ENCODE data around the gene SH2D3A.
"Not testable (repeated sequence)": the region's sequence is repeated elsewhere in the genome, so short reads cannot be mapped to it uniquely, and the experiment has no call there.

SH2D3A gene

DNA sequence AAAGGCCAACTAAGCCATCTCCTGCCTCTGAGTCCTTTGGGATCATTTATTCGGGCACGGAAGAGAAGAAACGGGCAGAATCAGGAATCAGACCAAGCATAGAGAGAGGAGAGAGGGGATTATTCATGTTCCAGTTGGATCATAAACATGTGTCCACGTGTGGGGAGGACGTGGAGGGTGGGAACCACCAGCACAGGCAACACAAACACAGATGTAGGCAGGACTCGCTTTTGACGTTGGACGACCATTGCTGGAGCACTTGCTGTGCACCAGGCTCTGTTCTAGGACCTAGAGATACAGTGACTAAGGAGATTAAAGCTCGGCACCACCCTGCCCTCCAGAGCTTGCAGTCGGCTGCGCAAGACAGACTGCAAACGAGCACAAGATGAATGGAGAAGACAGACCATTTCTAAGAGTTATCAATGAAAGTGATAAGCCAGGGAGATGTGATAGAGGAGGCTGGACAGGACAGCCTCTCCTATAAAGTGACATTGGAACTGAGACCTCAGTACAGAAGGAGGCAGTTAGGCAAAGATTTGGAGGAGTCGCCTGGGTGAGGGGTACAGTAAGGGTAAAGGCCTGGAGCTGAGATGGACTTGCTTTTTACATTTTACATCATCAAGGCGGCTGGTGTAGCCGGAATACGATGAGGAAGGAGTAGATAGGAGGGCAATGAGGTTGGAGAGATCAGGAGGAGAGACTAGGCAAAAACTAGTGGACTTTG is 716 bp downstream of the SH2D3A start:
- H3K27ac ChIP-seq (ENCODE audit: low read depth, low read length): no peak overlapping the region
- H3K36me3 ChIP-seq (ENCODE audit: control insufficient read depth, insufficient read depth, low read length): no peaks in the 10 kb centered on the region
- H3K4me3 ChIP-seq (ENCODE audit: low read length): peak overlapping the region; percentile 63
- peaks cover 3% of the 10 kb centered on the region for H3K4me1 ChIP-seq (ENCODE audit: control insufficient read depth, insufficient read depth, low read length)
- H3K27me3 ChIP-seq (ENCODE audit: control insufficient read depth, insufficient read depth, low read length): peaks cover 6% of the 10 kb centered on the region
- peak overlapping the region; percentile 62 for H3K9ac ChIP-seq (ENCODE audit: low read length)

DNA sequence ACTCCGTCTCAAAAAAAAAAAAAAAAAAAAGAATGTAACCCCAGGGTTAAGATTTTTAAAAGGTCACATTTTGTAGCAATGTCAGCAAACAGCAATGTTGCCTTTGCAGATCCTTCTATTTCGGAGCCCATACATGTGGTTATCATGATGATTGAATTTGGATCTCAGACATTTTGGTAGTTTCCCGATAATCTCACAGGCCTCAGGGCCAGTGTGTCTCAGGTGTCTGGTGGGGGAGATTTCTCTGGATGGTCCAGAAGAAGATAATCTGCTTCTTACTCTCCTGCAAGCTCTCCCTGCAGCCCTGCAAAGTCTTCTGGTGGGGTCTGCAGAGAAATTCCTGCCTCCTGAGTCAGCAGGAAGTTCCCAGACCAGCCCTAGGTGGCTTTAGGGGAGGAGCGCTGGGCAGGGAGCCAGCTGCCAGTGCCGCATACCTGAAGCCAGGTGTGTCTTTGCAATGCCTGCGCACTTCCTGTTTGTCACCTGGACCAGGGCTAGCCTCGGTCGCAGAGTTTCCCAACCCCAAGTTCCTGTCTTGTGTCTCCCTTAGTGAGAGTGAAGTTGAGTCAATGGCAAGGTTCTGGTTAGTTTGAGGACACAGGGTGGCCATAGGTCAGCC is 1.4 kb downstream of the SH2D3A start:
- Histone ChIP-seq H3K27ac (ENCODE audit: low read depth, low read length) (no peak overlapping the region), H3K4me1 (ENCODE audit: control insufficient read depth, insufficient read depth, low read length) (peaks cover 3% of the 10 kb centered on the region), H3K36me3 (ENCODE audit: control insufficient read depth, insufficient read depth, low read length) (no peaks in the 10 kb centered on the region), H3K9ac (ENCODE audit: low read length) (peak overlapping the region; percentile 10), H3K27me3 (ENCODE audit: control insufficient read depth, insufficient read depth, low read length) (peaks cover 6% of the 10 kb centered on the region), H3K4me3 (ENCODE audit: low read length) (peak overlapping the region; percentile 63)

DNA sequence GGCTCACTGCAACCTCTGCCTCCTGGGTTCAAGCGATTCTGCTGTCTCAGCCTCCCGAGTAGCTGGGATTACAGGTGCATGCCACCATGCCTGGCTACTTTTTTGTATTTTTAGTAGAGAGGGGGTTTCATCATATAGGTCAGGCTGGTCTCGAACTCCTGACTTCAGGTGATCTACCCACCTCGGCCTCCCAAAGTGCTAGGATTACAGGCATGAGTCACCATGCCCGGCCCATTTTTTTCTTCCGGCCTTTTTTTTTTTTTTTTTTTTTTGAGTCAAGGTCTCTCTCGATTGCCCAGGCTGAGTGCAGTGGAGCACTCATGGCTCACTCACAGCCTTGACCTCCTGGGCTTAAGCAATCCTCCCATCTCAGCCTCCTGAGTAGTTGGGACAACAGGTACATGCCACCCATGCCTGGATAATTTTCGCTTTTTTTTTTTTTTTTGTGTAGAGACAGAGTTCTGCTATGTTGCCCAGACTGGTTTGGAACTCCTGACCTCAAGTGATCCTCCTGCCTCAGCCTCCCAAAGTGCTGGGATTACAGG is 4.9 kb downstream of the SH2D3A start:
- not testable (repeated sequence) for H3K9ac ChIP-seq (ENCODE audit: low read length); H3K4me1 ChIP-seq (ENCODE audit: control insufficient read depth, insufficient read depth, low read length); H3K36me3 ChIP-seq (ENCODE audit: control insufficient read depth, insufficient read depth, low read length); H3K27me3 ChIP-seq (ENCODE audit: control insufficient read depth, insufficient read depth, low read length); H3K4me3 ChIP-seq (ENCODE audit: low read length); H3K27ac ChIP-seq (ENCODE audit: low read depth, low read length)

DNA sequence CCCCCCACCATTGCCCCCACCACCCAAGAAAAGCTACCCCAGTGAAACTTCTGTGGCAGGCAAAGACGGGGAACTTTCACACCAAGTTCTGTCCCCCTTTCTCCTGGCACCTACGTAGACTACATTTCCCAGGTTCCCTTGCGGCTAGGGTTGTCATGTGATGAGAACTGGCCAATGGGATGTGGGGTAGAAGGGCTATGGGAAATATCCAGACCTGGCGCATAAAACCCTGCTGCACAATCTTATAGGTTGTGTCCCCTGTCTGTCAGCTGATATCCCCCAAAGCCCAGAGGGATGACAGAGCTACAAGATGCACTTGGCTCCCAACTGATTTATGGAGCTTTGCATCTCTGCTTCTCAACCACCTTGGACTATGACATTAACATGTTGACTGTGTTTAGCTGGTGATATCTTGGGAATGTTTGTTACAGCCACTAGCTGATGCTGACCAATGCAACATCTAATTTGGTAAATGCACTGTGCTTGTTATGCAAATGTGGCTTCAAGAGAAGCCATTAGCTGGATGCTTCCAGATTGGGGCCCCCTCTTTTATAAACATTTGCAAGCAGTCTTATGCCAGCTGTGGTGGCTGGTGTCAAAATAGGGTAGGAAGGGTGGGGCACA is 6.1 kb downstream of the SH2D3A start:
- Histone ChIP-seq H3K4me1 (ENCODE audit: control insufficient read depth, insufficient read depth, low read length) (no peaks in the 10 kb centered on the region), H3K36me3 (ENCODE audit: control insufficient read depth, insufficient read depth, low read length) (peaks cover 3% of the 10 kb centered on the region), H3K27me3 (ENCODE audit: control insufficient read depth, insufficient read depth, low read length) (no peaks in the 10 kb centered on the region), H3K27ac (ENCODE audit: low read depth, low read length) (no peak overlapping the region), H3K4me3 (ENCODE audit: low read length) (no peak overlapping the region), H3K9ac (ENCODE audit: low read length) (no peak overlapping the region)

DNA sequence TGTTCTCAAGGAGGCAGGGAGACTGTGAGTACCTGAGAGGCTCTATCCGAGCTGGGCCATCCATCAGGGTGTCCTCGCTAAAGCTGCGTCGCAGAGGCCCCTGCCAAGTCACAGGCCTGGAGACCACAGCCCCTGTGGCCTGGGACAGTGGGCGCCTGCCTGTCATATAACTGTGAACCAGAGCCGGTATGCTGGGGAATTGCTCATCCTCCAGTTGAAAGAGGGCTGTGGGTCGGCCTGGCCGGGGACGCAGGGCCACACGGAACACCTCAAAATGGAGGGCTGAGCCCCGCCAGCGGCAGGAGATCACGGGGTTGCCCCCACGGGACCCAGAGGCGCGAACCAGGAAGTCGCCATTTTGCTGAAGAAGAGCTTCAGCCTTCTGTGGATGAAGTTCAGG is 6.6 kb downstream of the SH2D3A start:
- no peak overlapping the region for H3K9ac ChIP-seq (ENCODE audit: low read length)
- peaks cover 3% of the 10 kb centered on the region for H3K36me3 ChIP-seq (ENCODE audit: control insufficient read depth, insufficient read depth, low read length)
- no peaks in the 10 kb centered on the region for H3K4me1 ChIP-seq (ENCODE audit: control insufficient read depth, insufficient read depth, low read length)
- no peaks in the 10 kb centered on the region for H3K27me3 ChIP-seq (ENCODE audit: control insufficient read depth, insufficient read depth, low read length)
- no peak overlapping the region for H3K27ac ChIP-seq (ENCODE audit: low read depth, low read length)
- no peak overlapping the region for H3K4me3 ChIP-seq (ENCODE audit: low read length)

DNA sequence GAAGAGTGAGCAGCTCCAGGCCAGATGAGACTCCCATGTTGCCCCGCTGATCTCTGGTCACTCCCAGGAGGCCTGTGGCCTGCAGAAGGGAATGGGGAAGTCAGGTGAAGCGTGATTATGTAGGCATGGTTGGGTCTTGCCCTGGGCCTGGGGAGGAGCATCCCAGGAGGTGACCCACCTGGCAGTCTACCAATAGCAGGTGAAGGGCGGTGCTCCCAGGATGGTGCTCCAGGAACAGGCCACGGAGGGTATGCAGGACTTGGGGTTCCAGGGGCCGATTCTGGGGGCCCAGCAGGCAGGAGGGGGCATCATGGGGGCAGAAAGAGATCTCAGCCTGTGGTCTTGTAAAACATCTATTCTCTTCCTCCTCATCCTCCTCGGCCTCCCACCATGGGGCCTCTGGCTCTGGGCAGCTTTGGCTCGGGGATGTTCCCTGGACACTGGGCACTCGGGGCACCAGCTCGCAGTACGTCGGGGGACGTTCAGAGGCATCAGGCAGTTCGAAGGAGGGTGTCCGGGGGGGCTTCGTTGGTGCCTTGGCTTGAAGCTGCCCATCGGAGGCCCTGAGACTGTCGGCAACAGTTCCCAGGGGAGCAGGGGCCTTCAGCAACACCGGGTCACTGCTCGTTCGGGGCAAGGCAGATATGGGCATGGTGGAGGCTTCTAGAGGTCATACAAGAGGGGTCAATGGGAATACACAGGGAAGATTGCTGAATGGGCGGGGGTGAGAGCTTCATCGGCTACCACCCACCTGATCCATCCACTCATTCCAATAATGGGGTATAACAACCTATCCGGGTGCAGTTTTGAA is 12.4 kb downstream of the SH2D3A start:
- no peak overlapping the region for H3K27ac ChIP-seq (ENCODE audit: low read depth, low read length)

DNA sequence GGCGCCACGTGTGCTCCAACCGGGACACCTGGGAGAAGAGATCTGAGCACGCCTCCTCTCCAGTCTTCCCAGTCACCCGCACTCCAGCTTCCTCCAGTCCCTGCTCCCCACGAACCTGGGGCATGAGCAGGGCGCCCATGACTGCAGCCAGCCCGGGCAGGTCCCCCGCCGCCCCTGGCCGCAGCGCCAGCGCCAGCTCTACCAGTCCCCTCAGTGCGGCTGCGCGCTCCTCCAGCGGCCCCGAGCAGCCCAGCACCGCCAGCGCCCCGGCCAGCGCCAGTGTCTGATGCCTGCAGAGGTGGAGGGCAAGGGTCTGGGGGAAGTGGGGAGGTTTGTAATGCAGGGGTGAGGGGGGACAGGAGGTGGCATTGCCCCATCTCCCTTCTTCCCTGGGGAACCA is 13.1 kb downstream of the SH2D3A start:
- peaks cover 7% of the 10 kb centered on the region for H3K36me3 ChIP-seq (ENCODE audit: control insufficient read depth, insufficient read depth, low read length)
- H3K4me3 ChIP-seq (ENCODE audit: low read length): no peak overlapping the region
- no peak overlapping the region for H3K27ac ChIP-seq (ENCODE audit: low read depth, low read length)

More for the DNA sequence above, 12.4 kb downstream of the SH2D3A start:
- Histone ChIP-seq H3K9ac (ENCODE audit: low read length) (no peak overlapping the region), H3K4me3 (ENCODE audit: low read length) (no peak overlapping the region), H3K36me3 (ENCODE audit: control insufficient read depth, insufficient read depth, low read length) (peaks cover 10% of the 10 kb centered on the region), H3K4me1 (ENCODE audit: control insufficient read depth, insufficient read depth, low read length) (no peaks in the 10 kb centered on the region), H3K27me3 (ENCODE audit: control insufficient read depth, insufficient read depth, low read length) (no peaks in the 10 kb centered on the region)

DNA sequence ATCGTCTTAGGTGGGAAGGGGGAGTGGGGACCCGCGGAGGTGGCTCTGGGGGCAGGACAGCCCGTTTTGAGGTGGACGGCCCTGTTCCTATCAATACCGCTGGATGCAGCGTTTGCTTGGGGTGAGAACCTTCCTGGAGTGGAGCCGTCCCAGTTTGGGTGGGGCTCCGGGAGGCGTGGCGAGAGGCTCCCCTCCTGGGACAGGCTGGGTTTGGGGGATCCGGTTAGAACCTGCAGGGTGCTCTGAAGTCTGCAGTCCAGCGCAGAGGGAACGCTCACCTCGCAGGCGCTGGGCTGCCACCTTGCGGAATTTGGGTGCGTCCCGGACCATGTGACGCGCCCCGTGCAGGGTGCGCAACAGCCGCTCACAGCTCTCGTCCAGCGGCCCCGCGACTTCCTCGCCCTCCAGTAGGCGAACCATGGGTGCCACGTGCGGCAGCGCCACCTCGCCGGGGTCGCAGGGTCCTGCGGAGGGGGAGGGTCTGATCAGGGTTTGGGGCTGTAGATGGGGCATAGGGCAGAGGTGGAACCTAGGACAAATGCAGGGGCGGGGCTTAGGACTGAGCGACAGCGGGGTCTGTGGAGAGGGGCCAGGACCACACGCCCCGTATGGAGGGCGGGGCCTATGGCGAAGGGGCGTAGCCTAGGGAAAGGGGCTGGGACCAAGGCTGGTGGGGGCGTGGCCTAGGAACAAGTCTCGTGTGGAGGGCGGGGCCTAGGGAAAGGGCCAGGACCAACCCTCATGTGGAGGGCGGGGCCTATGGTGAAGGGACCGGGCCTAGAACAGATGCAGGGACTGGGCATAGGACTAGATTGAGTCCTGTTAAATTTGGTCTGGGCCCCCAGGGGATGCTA is 13.8 kb downstream of the SH2D3A start:
- Histone ChIP-seq H3K27me3 (ENCODE audit: control insufficient read depth, insufficient read depth, low read length) (no peaks in the 10 kb centered on the region), H3K4me3 (ENCODE audit: low read length) (peak overlapping the region; percentile 48), H3K36me3 (ENCODE audit: control insufficient read depth, insufficient read depth, low read length) (peaks cover 7% of the 10 kb centered on the region), H3K27ac (ENCODE audit: low read depth, low read length) (peak overlapping the region; percentile 42), H3K9ac (ENCODE audit: low read length) (peak overlapping the region; percentile 50), H3K4me1 (ENCODE audit: control insufficient read depth, insufficient read depth, low read length) (no peaks in the 10 kb centered on the region)

More for the DNA sequence above, 13.1 kb downstream of the SH2D3A start:
- Histone ChIP-seq H3K4me1 (ENCODE audit: control insufficient read depth, insufficient read depth, low read length) (no peaks in the 10 kb centered on the region), H3K9ac (ENCODE audit: low read length) (no peak overlapping the region), H3K27me3 (ENCODE audit: control insufficient read depth, insufficient read depth, low read length) (no peaks in the 10 kb centered on the region)

DNA sequence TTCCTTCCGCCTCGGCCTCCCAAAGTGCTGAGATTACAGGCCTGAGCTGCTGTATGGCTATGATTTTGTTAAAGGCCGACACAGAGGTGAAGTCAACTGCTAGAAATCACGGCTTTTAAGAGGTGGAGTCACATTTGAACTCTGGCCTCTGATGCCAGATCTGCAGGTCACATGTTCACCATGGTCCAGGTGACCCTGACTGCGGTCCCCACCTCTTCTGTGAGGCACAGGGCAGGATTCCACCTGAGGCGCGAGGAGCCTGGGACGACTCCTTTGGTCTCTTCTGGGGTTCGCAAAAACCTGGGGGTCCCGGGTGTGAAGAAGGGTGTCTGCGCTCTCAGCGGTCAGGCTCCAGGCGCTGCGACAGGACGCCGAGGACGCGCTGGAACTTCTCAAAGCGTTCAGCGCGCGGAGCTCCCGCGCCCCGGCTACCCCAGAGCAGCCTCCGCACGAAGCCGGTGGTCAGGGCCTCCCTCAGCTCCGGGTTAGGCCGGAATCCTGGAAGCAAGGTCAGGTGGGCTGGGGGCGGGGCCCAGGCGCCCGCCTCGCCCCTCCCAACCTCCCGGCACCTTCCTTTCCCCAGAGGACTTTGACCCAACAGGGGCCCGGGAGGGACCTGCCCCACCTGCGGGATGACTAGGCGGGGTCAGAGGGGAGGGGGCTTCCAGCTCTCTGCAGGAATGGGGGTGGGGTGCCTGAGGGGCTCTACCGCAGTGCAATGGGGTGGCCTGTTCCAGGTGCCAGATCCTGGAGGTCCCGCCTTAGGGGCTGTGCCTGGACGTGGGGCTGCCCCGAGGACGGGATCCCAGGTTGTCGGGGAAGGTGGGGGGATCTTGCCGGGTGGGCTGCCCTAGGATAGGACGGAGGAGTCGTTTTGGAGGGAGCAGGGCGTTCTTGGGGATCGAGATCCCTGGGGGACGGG is 14.7 kb downstream of the SH2D3A start:
- H3K27me3 ChIP-seq (ENCODE audit: control insufficient read depth, insufficient read depth, low read length): no peaks in the 10 kb centered on the region
- peak overlapping the region; percentile 50 for H3K9ac ChIP-seq (ENCODE audit: low read length)
- no peaks in the 10 kb centered on the region for H3K4me1 ChIP-seq (ENCODE audit: control insufficient read depth, insufficient read depth, low read length)
- peak overlapping the region; percentile 42 for H3K27ac ChIP-seq (ENCODE audit: low read depth, low read length)
- H3K36me3 ChIP-seq (ENCODE audit: control insufficient read depth, insufficient read depth, low read length): peaks cover 7% of the 10 kb centered on the region
- H3K4me3 ChIP-seq (ENCODE audit: low read length): peak overlapping the region; percentile 48

DNA sequence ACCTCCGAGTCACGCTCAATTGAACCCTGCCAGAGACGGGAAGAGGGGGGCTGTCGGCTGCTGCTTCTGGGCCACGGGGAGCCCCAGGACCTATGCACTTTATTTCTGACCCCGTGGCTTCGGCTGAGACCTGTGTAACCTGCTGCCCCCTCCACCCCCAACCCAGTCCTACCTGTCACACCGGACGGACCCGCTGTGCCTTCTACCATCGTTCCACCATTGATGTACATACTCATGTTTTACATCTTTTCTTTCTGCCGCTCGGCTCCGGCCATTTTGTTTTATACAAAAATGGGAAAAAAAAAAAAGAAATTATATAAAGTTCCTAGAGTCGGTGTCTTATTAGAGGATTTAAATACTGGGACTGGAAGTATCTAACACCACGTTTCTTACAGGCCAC is 16.0 kb downstream of the SH2D3A start:
- Histone ChIP-seq H3K27me3 (ENCODE audit: control insufficient read depth, insufficient read depth, low read length) (no peaks in the 10 kb centered on the region), H3K4me1 (ENCODE audit: control insufficient read depth, insufficient read depth, low read length) (no peaks in the 10 kb centered on the region), H3K9ac (ENCODE audit: low read length) (no peak overlapping the region), H3K4me3 (ENCODE audit: low read length) (no peak overlapping the region), H3K27ac (ENCODE audit: low read depth, low read length) (no peak overlapping the region), H3K36me3 (ENCODE audit: control insufficient read depth, insufficient read depth, low read length) (peaks cover 9% of the 10 kb centered on the region)

DNA sequence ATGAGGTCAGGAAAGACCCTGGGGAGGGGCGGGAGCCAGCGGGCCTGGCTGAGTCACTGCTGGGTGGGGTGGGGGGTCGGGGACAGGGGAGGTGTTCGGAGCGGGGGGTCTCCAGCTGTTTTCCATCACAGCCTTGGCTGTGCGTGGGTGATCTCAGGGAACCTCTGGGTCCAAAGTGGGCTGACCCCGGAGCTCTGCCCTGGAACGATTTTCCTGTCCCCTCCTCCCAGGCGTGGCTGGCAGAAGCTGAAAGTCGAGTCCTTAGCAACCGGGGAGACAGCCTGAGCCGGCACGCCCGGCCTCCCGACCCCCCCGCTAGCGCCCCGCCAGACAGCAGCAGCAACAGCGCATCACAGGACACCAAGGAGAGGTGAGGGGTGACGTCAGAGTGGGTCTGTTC is 17.2 kb downstream of the SH2D3A start:
- peaks cover 11% of the 10 kb centered on the region for H3K36me3 ChIP-seq (ENCODE audit: control insufficient read depth, insufficient read depth, low read length)

More for the DNA sequence above, 17.2 kb downstream of the SH2D3A start:
- H3K27me3 ChIP-seq (ENCODE audit: control insufficient read depth, insufficient read depth, low read length): no peaks in the 10 kb centered on the region
- H3K27ac ChIP-seq (ENCODE audit: low read depth, low read length): no peak overlapping the region
- H3K9ac ChIP-seq (ENCODE audit: low read length): no peak overlapping the region
- peaks cover 4% of the 10 kb centered on the region for H3K4me1 ChIP-seq (ENCODE audit: control insufficient read depth, insufficient read depth, low read length)
- no peak overlapping the region for H3K4me3 ChIP-seq (ENCODE audit: low read length)

All from rectal smooth muscle tissue (tissue), 1 donor.